Esophagus muscularis mucosa (tissue), 4 donors: Measurements from ENCODE around the gene UQCRHL.

ENCODE experiments used
- EP300 ChIP-seq: sonication (generic); formaldehyde crosslinking; IDR thresholded peaks from one replicate; pipeline ENCODE4 v1.6.1; 2017; ENCODE audit warnings: antibody characterized with exemption
- POLR2A ChIP-seq: fragments of 450-650 bp; IDR thresholded peaks from one replicate; pipeline ENCODE4 v1.6.1; 2017; ENCODE audit warnings: antibody characterized with exemption, moderate library complexity, mild to moderate bottlenecking, low read depth
- POLR2AphosphoS5 ChIP-seq, 2 donors: sonication (generic); formaldehyde crosslinking; IDR thresholded peaks; one replicate each; pipeline ENCODE4 v1.6.1; 2017; ENCODE audit warnings: antibody characterized with exemption in 2 of 2
- TF ChIP-seq, protein P1 (sequence below), 3 experiments: fragments of 200-600 bp in 2 of 3; fragments of 450-650 bp in 1 of 3; sonication (generic) in 2 of 3; IDR thresholded peaks; one replicate each; pipeline ENCODE4 v1.5.1; 2017 to 2019; ENCODE audit warnings: antibody characterized with exemption in 3 of 3, mild to moderate bottlenecking in 2 of 3, moderate library complexity in 1 of 3

DNA sequence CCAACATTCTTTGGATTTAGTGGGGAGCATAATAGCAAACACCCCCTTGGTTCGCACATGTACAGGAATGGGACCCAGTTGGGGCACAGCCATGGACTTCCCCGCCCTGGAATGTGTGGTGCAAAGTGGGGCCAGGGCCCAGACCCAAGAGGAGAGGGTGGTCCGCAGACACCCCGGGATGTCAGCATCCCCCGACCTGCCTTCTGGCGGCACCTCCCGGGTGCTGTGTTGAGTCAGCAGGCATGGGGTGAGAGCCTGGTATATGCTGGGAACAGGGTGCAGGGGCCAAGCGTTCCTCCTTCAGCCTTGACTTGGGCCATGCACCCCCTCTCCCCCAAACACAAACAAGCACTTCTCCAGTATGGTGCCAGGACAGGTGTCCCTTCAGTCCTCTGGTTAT lies 21.8 kb downstream of the UQCRHL start:
- TF ChIP-seq, protein P1, sequence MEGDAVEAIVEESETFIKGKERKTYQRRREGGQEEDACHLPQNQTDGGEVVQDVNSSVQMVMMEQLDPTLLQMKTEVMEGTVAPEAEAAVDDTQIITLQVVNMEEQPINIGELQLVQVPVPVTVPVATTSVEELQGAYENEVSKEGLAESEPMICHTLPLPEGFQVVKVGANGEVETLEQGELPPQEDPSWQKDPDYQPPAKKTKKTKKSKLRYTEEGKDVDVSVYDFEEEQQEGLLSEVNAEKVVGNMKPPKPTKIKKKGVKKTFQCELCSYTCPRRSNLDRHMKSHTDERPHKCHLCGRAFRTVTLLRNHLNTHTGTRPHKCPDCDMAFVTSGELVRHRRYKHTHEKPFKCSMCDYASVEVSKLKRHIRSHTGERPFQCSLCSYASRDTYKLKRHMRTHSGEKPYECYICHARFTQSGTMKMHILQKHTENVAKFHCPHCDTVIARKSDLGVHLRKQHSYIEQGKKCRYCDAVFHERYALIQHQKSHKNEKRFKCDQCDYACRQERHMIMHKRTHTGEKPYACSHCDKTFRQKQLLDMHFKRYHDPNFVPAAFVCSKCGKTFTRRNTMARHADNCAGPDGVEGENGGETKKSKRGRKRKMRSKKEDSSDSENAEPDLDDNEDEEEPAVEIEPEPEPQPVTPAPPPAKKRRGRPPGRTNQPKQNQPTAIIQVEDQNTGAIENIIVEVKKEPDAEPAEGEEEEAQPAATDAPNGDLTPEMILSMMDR (IDR thresholded peaks at IDR 0.05) = no peak
- TF ChIP-seq EP300 (no peak), POLR2A (no peak), POLR2AphosphoS5 (IDR thresholded peaks at IDR 0.05) (no peak)
